Measurements from ENCODE around the gene YIPF1. TPM values are rescaled to one million over a fixed set of nuclear protein-coding genes. Genes with fewer than 3 reads are reported as not detected.

YIPF1 gene
- total and polyA plus RNA-seq, 10 of the 15 experiments (the other 5 are each of a cell fraction or from before 2014, with no cell fraction given) = 13.0 to 36.0 (median 20.3) TPM

- TF ChIP-seq FOXM1 (IDR thresholded peaks at IDR 0.05; ENCODE audit: low read depth, low read length) (peak; percentile 35; the same call in 1 of the 2 replicates), POLR2AphosphoS5 (IDR thresholded peaks at IDR 0.05; ENCODE audit: low read length) (0 out of 2 replicates have a peak, but pooled peaks have one; percentile 36), TAF1 (IDR thresholded peaks at IDR 0.05; ENCODE audit: borderline replicate concordance, low read depth, low read length) (0 out of 2 replicates have a peak, but pooled peaks have one; percentile 48), ELK1 (IDR thresholded peaks at IDR 0.05; ENCODE audit: low read depth, low read length) (peak; percentile 42; the same call in 1 of the 2 replicates), ESRRA (IDR thresholded peaks at IDR 0.05; ENCODE audit: low read length) (no peak), NR2C1 (IDR thresholded peaks at IDR 0.05) (no peak), NFIC (IDR thresholded peaks at IDR 0.05; ENCODE audit: low read depth, low read length) (peak; percentile 52; the same call in 1 of the 2 replicates), ZNF207 (IDR thresholded peaks at IDR 0.05; ENCODE audit: borderline replicate concordance) (0 out of 2 replicates have a peak, but pooled peaks have one; percentile 55), KAT2A (conservative IDR thresholded peaks at IDR 0.05; ENCODE audit: control insufficient read depth, low read depth, low read length) (no peak), BRCA1 (IDR thresholded peaks at IDR 0.05; ENCODE audit: low read depth, low read length) (no peak), EP300 (IDR thresholded peaks at IDR 0.05; ENCODE audit: borderline replicate concordance in 1 of 2, control insufficient read depth in 1 of 2, low read depth in 2 of 2, low read length in 2 of 2) (no peak), ZZZ3 (IDR thresholded peaks at IDR 0.05; ENCODE audit: control insufficient read depth, insufficient read length, low read depth) (no peak), POLR2A (IDR thresholded peaks at IDR 0.05; ENCODE audit: low read depth, low read length) (peak; percentile 87), RELB (IDR thresholded peaks at IDR 0.05; ENCODE audit: low read depth) (peak; percentile 99), ZBTB33 (IDR thresholded peaks at IDR 0.05) (no peak), DPF2 (IDR thresholded peaks at IDR 0.05) (peak; percentile 71)
- TF ChIP-seq, protein P1, sequence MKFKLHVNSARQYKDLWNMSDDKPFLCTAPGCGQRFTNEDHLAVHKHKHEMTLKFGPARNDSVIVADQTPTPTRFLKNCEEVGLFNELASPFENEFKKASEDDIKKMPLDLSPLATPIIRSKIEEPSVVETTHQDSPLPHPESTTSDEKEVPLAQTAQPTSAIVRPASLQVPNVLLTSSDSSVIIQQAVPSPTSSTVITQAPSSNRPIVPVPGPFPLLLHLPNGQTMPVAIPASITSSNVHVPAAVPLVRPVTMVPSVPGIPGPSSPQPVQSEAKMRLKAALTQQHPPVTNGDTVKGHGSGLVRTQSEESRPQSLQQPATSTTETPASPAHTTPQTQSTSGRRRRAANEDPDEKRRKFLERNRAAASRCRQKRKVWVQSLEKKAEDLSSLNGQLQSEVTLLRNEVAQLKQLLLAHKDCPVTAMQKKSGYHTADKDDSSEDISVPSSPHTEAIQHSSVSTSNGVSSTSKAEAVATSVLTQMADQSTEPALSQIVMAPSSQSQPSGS (IDR thresholded peaks at IDR 0.05; ENCODE audit: low read length) = peak; percentile 34; the same call in 1 of the 2 replicates
- TF ChIP-seq, protein P2, sequence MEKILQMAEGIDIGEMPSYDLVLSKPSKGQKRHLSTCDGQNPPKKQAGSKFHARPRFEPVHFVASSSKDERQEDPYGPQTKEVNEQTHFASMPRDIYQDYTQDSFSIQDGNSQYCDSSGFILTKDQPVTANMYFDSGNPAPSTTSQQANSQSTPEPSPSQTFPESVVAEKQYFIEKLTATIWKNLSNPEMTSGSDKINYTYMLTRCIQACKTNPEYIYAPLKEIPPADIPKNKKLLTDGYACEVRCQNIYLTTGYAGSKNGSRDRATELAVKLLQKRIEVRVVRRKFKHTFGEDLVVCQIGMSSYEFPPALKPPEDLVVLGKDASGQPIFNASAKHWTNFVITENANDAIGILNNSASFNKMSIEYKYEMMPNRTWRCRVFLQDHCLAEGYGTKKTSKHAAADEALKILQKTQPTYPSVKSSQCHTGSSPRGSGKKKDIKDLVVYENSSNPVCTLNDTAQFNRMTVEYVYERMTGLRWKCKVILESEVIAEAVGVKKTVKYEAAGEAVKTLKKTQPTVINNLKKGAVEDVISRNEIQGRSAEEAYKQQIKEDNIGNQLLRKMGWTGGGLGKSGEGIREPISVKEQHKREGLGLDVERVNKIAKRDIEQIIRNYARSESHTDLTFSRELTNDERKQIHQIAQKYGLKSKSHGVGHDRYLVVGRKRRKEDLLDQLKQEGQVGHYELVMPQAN (conservative IDR thresholded peaks at IDR 0.05) = peak; percentile 92
Measured at GRCh38 chr1:53889304-53890298, at the start of gene YIPF1 (continued).
